ENCODE results near the gene MAP3K3.

Gene MAP3K3

DNA sequence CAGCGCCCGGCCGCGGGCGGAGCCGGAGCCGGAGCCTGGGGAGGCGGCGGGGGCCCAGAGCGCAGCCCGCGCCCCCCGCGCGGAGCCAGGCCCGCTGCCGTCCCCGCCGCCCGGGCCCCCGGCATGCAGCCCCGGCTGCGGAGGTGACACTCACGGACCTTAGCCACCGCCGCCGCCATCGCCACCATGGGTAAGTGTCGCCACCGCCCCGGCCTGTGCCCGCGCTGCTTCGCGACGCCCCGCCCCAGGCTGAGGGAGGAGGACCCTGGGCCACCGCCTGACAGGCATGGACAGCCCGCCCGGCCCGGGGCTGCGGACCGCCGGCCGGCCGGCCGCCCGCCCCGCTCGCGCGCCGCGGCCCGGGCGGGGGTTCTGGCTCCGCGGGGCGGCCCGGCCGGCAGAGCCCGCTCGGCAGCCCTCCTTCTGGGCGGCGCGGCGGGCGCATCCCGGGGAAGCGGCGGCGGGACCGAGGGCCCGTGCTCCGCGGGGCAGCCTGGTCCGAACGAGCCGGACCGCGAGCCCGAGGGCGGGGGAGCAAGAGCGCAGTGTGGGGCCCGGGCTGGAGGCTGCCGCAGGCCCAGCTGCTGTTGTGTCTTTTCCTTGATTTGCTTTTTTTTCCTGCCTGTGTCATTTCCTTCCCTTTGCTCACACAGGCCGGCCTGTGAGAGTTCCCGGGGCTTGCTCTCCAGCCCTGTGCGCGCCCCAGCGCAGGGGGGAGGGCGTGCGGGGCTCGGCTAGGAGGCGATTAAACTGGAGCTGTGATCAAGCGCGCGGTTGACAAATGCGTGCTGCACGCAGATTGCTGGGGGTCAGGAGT, 565 bp downstream of the MAP3K3 start:
- H3K4me3 ChIP-seq (ENCODE audit: extremely low read depth, insufficient read depth, low read length, poor library complexity, severe bottlenecking), result peak overlapping the region; percentile 72
- H3K27ac ChIP-seq (ENCODE audit: low read depth, low read length, severe bottlenecking), result peak overlapping the region; percentile 60
- H3K9me3 ChIP-seq (ENCODE audit: control insufficient read depth, low read length), result no peaks in the 10 kb centered on the region
- peaks cover 16% of the 10 kb centered on the region for H3K4me1 ChIP-seq (ENCODE audit: control insufficient read depth, insufficient read depth, low read length, poor library complexity, severe bottlenecking)
- WGBS, 2 experiments (ENCODE audit: insufficient coverage in 2 of 2), result 0% methylated on average over 64 to 75 of the region's 100 CpGs
- no peaks in the 10 kb centered on the region for H3K36me3 ChIP-seq (ENCODE audit: control insufficient read depth, insufficient read depth, low read length)

GRCh38 chr17:63623786-63624530, 1.7 kb downstream of the MAP3K3 start:
- H3K4me3 ChIP-seq (ENCODE audit: extremely low read depth, insufficient read depth, low read length, poor library complexity, severe bottlenecking), result peak overlapping the region; percentile 72
- H3K36me3 ChIP-seq (ENCODE audit: control insufficient read depth, insufficient read depth, low read length), result peaks cover 4% of the 10 kb centered on the region
- no peak overlapping the region for H3K27ac ChIP-seq (ENCODE audit: low read depth, low read length, severe bottlenecking)
- peaks cover 16% of the 10 kb centered on the region for H3K4me1 ChIP-seq (ENCODE audit: control insufficient read depth, insufficient read depth, low read length, poor library complexity, severe bottlenecking)
- WGBS, 2 experiments (ENCODE audit: insufficient coverage in 2 of 2), result 5 to 42% methylated on average over 3 to 5 of the region's 7 CpGs
- no peaks in the 10 kb centered on the region for H3K9me3 ChIP-seq (ENCODE audit: control insufficient read depth, low read length)

GRCh38 chr17:63624531-63624880, 2.3 kb downstream of the MAP3K3 start:
- Histone ChIP-seq H3K4me1 (ENCODE audit: control insufficient read depth, insufficient read depth, low read length, poor library complexity, severe bottlenecking) (peaks cover 19% of the 10 kb centered on the region), H3K36me3 (ENCODE audit: control insufficient read depth, insufficient read depth, low read length) (peaks cover 4% of the 10 kb centered on the region), H3K27ac (ENCODE audit: low read depth, low read length, severe bottlenecking) (no peak overlapping the region), H3K9me3 (ENCODE audit: control insufficient read depth, low read length) (no peaks in the 10 kb centered on the region), H3K4me3 (ENCODE audit: extremely low read depth, insufficient read depth, low read length, poor library complexity, severe bottlenecking) (peak overlapping the region; percentile 72)
- WGBS, 2 experiments (ENCODE audit: insufficient coverage in 2 of 2), result no CpG with 5 or more reads among the region's 1 CpG

- H3K4me3 ChIP-seq (ENCODE audit: extremely low read depth, insufficient read depth, low read length, poor library complexity, severe bottlenecking), result no peak overlapping the region
- H3K9me3 ChIP-seq (ENCODE audit: control insufficient read depth, low read length), result no peaks in the 10 kb centered on the region
- H3K27ac ChIP-seq (ENCODE audit: low read depth, low read length, severe bottlenecking), result no peak overlapping the region
- WGBS, 2 experiments (ENCODE audit: insufficient coverage in 2 of 2), result 83 to 89% methylated on average over 1 to 2 of the region's 4 CpGs
- peaks cover 4% of the 10 kb centered on the region for H3K36me3 ChIP-seq (ENCODE audit: control insufficient read depth, insufficient read depth, low read length)
- H3K4me1 ChIP-seq (ENCODE audit: control insufficient read depth, insufficient read depth, low read length, poor library complexity, severe bottlenecking), result peaks cover 20% of the 10 kb centered on the region
Measured at GRCh38 chr17:63626551-63627180, 4.4 kb downstream of the MAP3K3 start.

GRCh38 chr17:63629627-63630026, 7.4 kb downstream of the MAP3K3 start:
- Histone ChIP-seq H3K9me3 (ENCODE audit: control insufficient read depth, low read length) (no peaks in the 10 kb centered on the region), H3K36me3 (ENCODE audit: control insufficient read depth, insufficient read depth, low read length) (peaks cover 15% of the 10 kb centered on the region), H3K4me3 (ENCODE audit: extremely low read depth, insufficient read depth, low read length, poor library complexity, severe bottlenecking) (no peak overlapping the region), H3K4me1 (ENCODE audit: control insufficient read depth, insufficient read depth, low read length, poor library complexity, severe bottlenecking) (peaks cover 20% of the 10 kb centered on the region), H3K27ac (ENCODE audit: low read depth, low read length, severe bottlenecking) (no peak overlapping the region)
- WGBS, 2 experiments (ENCODE audit: insufficient coverage in 2 of 2), result no CpG with 5 or more reads among the region's 1 CpG

DNA sequence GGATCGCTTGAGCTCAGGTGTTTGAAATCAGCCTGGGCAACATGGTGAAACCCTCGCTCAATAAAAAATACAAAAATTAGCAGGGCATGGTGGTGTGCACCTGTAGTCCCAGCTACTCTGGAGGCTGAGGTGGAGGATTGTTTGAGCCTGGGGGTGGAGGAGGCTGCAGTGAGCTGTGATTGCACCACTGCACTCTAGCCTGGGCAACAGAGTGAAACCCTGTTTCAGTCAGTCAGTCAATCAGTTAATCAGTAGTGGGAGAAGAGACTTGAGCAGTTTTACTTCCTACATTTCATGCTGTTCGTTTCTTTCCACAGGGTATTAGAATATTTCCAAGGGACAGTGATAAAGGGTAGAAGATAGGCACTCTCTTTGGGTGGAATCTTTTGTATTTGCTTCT, 8.8 kb downstream of the MAP3K3 start:
- H3K4me3 ChIP-seq (ENCODE audit: extremely low read depth, insufficient read depth, low read length, poor library complexity, severe bottlenecking), result no peak overlapping the region
- WGBS, 2 experiments (ENCODE audit: insufficient coverage in 2 of 2), result 100% methylated on average over 1 to 2 of the region's 3 CpGs
- H3K4me1 ChIP-seq (ENCODE audit: control insufficient read depth, insufficient read depth, low read length, poor library complexity, severe bottlenecking), result peaks cover 19% of the 10 kb centered on the region
- no peak overlapping the region for H3K27ac ChIP-seq (ENCODE audit: low read depth, low read length, severe bottlenecking)
- H3K36me3 ChIP-seq (ENCODE audit: control insufficient read depth, insufficient read depth, low read length), result peaks cover 29% of the 10 kb centered on the region
- no peaks in the 10 kb centered on the region for H3K9me3 ChIP-seq (ENCODE audit: control insufficient read depth, low read length)

- Histone ChIP-seq H3K4me1 (ENCODE audit: control insufficient read depth, insufficient read depth, low read length, poor library complexity, severe bottlenecking) (peaks cover 16% of the 10 kb centered on the region), H3K27ac (ENCODE audit: low read depth, low read length, severe bottlenecking) (no peak overlapping the region), H3K4me3 (ENCODE audit: extremely low read depth, insufficient read depth, low read length, poor library complexity, severe bottlenecking) (no peak overlapping the region), H3K9me3 (ENCODE audit: control insufficient read depth, low read length) (no peaks in the 10 kb centered on the region), H3K36me3 (ENCODE audit: control insufficient read depth, insufficient read depth, low read length) (peaks cover 35% of the 10 kb centered on the region)
- 100% methylated on average over 1 of the region's 1 CpG; no CpG with 5 or more reads in 1 of the 2 experiments for WGBS, 2 experiments (ENCODE audit: insufficient coverage in 2 of 2)
Measured at GRCh38 chr17:63631626-63632025, 9.4 kb downstream of the MAP3K3 start.

DNA sequence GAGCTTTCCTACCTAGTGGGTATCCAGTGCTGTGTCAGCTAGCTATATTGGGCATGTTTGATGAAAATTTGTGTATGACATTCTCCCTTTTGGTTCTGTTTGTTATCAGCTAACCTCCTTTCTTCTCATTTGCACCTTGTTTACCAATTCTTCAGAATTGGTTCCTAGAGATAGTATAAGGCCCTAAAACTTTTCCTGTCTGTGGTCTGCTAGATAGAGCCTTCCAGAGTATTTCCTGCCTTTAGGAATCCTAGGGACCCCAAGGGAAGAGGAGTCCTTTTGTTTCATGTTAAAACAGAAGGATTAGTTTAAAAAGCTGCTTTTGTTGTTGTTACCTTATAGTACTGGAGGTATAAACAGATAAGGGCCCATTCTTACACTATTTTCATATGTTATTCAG, 11.5 kb downstream of the MAP3K3 start:
- peak overlapping the region; percentile 88 for H3K27ac ChIP-seq (ENCODE audit: low read depth, low read length, severe bottlenecking)
- H3K4me3 ChIP-seq (ENCODE audit: extremely low read depth, insufficient read depth, low read length, poor library complexity, severe bottlenecking), result no peak overlapping the region
- H3K9me3 ChIP-seq (ENCODE audit: control insufficient read depth, low read length), result no peaks in the 10 kb centered on the region
- H3K36me3 ChIP-seq (ENCODE audit: control insufficient read depth, insufficient read depth, low read length), result peaks cover 50% of the 10 kb centered on the region
- peaks cover 22% of the 10 kb centered on the region for H3K4me1 ChIP-seq (ENCODE audit: control insufficient read depth, insufficient read depth, low read length, poor library complexity, severe bottlenecking)

DNA sequence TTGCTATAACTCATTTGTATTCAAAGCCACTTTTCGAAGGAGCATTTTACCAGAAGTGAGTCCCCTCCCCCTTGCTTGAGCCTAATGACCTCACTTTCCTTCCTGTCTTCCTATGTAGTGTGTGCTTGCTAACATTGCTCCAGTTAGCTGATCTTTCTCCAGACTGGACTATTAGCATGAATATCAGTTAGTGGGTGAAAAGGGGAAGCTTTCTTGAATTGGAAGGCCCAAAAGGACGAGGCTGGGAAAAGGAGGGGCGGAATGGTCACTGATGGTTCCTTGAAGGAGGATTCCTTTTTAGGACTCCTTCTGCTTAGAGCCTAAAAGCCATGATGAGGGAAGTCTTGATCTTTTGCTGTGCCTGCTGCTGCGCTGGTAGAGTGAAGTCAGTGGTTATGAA, 11.9 kb downstream of the MAP3K3 start:
- WGBS, 2 experiments (ENCODE audit: insufficient coverage in 2 of 2), result 53 to 65% methylated on average over 4 of the region's 4 CpGs
- H3K4me1 ChIP-seq (ENCODE audit: control insufficient read depth, insufficient read depth, low read length, poor library complexity, severe bottlenecking), result peaks cover 22% of the 10 kb centered on the region
- no peaks in the 10 kb centered on the region for H3K9me3 ChIP-seq (ENCODE audit: control insufficient read depth, low read length)
- no peak overlapping the region for H3K4me3 ChIP-seq (ENCODE audit: extremely low read depth, insufficient read depth, low read length, poor library complexity, severe bottlenecking)
- H3K27ac ChIP-seq (ENCODE audit: low read depth, low read length, severe bottlenecking), result peak overlapping the region; percentile 88
- H3K36me3 ChIP-seq (ENCODE audit: control insufficient read depth, insufficient read depth, low read length), result peaks cover 54% of the 10 kb centered on the region

- Histone ChIP-seq H3K4me3 (ENCODE audit: extremely low read depth, insufficient read depth, low read length, poor library complexity, severe bottlenecking) (no peak overlapping the region), H3K27ac (ENCODE audit: low read depth, low read length, severe bottlenecking) (peak overlapping the region; percentile 88), H3K36me3 (ENCODE audit: control insufficient read depth, insufficient read depth, low read length) (peaks cover 54% of the 10 kb centered on the region), H3K9me3 (ENCODE audit: control insufficient read depth, low read length) (no peaks in the 10 kb centered on the region), H3K4me1 (ENCODE audit: control insufficient read depth, insufficient read depth, low read length, poor library complexity, severe bottlenecking) (peaks cover 19% of the 10 kb centered on the region)
- no CpG with 5 or more reads among the region's 1 CpG for WGBS, 2 experiments (ENCODE audit: insufficient coverage in 2 of 2)
Measured at GRCh38 chr17:63634816-63635215, 12.6 kb downstream of the MAP3K3 start.

All from mesodermal cell (in vitro differentiated cells).